Lower leg skin (tissue), 4 donors: Measurements from ENCODE around the gene LEMD2. TPM values are rescaled to one million over a fixed set of nuclear protein-coding genes. Genes with fewer than 3 reads are reported as not detected.

Source experiments
- DNase-seq, 2 donors: peaks; one replicate each; pipeline ENCODE4 v3.0.0-alpha.2; 2019; ENCODE audit warnings: low spot score in 2 of 2
- H3K4me3 ChIP-seq: fragments of 200-600 bp; sonication (generic); 2 replicates; pipeline ENCODE4 v1.5.1; 2017; ENCODE audit warnings: mild to moderate bottlenecking, low read depth; ENCODE audit not compliant: poor library complexity, severe bottlenecking
- CTCF ChIP-seq, 3 donors: fragments of 450-650 bp; IDR thresholded peaks; one replicate each; pipeline ENCODE4 v1.5.1; 2016; ENCODE audit warnings: antibody characterized with exemption in 3 of 3, mild to moderate bottlenecking in 3 of 3, moderate library complexity in 2 of 3
- POLR2A ChIP-seq, 2 donors: fragments of 450-650 bp; IDR thresholded peaks; one replicate each; pipeline ENCODE4 v1.6.1; 2016 to 2017; ENCODE audit warnings: antibody characterized with exemption in 2 of 2, mild to moderate bottlenecking in 1 of 2, moderate library complexity in 1 of 2
- WGBS, 2 donors: methylation state at CpG; one replicate each; pipeline ENCODE4 v1.1.5; 2018; 5-methylcytosine and 5-hydroxymethylcytosine counted together
- intact Hi-C: fragments of 100-400 bp; cut with DNase I; formaldehyde crosslinking; loops from one replicate; pipeline ENCODE4 v1.15.0; 2023; ENCODE audit warnings: low total_unique reads
- total RNA-seq, 4 donors: library from RNA; depleted of rRNA; stranded (reverse); fragments of >200 nt; gene quantifications; one replicate each; pipeline ENCODE4 v1.1.0, GENCODE V29; 2016

LEMD2 gene
- total RNA-seq, 4 donors from 2014 or later: 57.5 to 93.6 (median 68.1) TPM

- DNase-seq: peak; percentile 47 to 94
- intact Hi-C loops: loop anchor here (10.0 kb wide), 1 partner anchor 383 kb away; no protein-coding TSS in a partner anchor
- peak in 1 of 3 donors; percentile 67 for TF ChIP-seq CTCF (IDR thresholded peaks at IDR 0.05)
- TF ChIP-seq POLR2A (IDR thresholded peaks at IDR 0.05): no peak
- no peak overlapping the region for H3K4me3 ChIP-seq
- 15 to 16% methylated on average over 25 to 32 of the region's 47 CpGs for WGBS, 2 donors
Measured at GRCh38 chr6:33771146-33772081, 17.5 kb downstream of the LEMD2 start.

- DNase-seq: no peak
- TF ChIP-seq POLR2A (IDR thresholded peaks at IDR 0.05) (no peak), CTCF (IDR thresholded peaks at IDR 0.05) (no peak)
- WGBS, 2 donors: 36 to 71% methylated on average over 3 of the region's 3 CpGs
- no peak overlapping the region for H3K4me3 ChIP-seq
- intact Hi-C loops: loop anchor here (10.0 kb wide), 1 partner anchor 384 kb away; no protein-coding TSS in a partner anchor
Measured at GRCh38 chr6:33770833-33771145, 18.1 kb downstream of the LEMD2 start.

- TF ChIP-seq CTCF (IDR thresholded peaks at IDR 0.05) (no peak), POLR2A (IDR thresholded peaks at IDR 0.05) (no peak)
- no peak overlapping the region for H3K4me3 ChIP-seq
- no peak for DNase-seq
- intact Hi-C loops: loop anchor here (10.0 kb wide), 1 partner anchor 385 kb away; no protein-coding TSS in a partner anchor
- WGBS, 2 donors: 23 to 35% methylated on average over 14 of the region's 14 CpGs
Measured at GRCh38 chr6:33770124-33770832, 18.7 kb downstream of the LEMD2 start.

GRCh38 chr6:33769248-33769821 is 19.6 kb downstream of the LEMD2 start:
- no peak for TF ChIP-seq CTCF (IDR thresholded peaks at IDR 0.05)
- TF ChIP-seq POLR2A (IDR thresholded peaks at IDR 0.05): no peak
- intact Hi-C loops: no loop called here
- no peak for DNase-seq
- 79 to 84% methylated on average over 10 of the region's 10 CpGs for WGBS, 2 donors
- H3K4me3 ChIP-seq: no peak overlapping the region

GRCh38 chr6:33768644-33769120 is 20.2 kb downstream of the LEMD2 start:
- peak; percentile 69 to 94 for DNase-seq
- intact Hi-C loops: no loop called here
- H3K4me3 ChIP-seq: no peak overlapping the region
- TF ChIP-seq POLR2A (IDR thresholded peaks at IDR 0.05) (no peak), CTCF (IDR thresholded peaks at IDR 0.05) (peak in 1 of 3 donors; percentile 45)
- 31 to 33% methylated on average over 7 of the region's 7 CpGs for WGBS, 2 donors
